Left lung (tissue), 10 donors: ENCODE measurements around the gene PPM1E. TPM values are rescaled to one million over a fixed set of nuclear protein-coding genes. Genes with fewer than 3 reads are reported as not detected.

ENCODE experiments used
- ATAC-seq: fragments of 200-7000 bp; cut with Tn5 transposase; one replicate; pipeline ENCODE4 v1.9.1; 2020; ENCODE audit warnings: moderate library complexity
- DNase-seq, 4 donors: peaks; one replicate each; pipeline ENCODE4 v3.0.0-alpha.2; 2013 to 2020
- H3K27ac ChIP-seq, 2 donors: fragments of 200-600 bp; sonication (generic) in 1 of 2; one replicate each; pipeline versions ENCODE4 v1.5.0 to v1.8.0; 2020 to 2021
- H3K27me3 ChIP-seq, 2 donors: fragments of 200-600 bp; sonication (generic) in 1 of 2; one replicate each; pipeline versions ENCODE4 v1.5.0 to v1.8.0; 2020 to 2021
- H3K36me3 ChIP-seq, 2 donors: fragments of 200-600 bp; sonication (generic) in 1 of 2; one replicate each; pipeline versions ENCODE4 v1.5.0 to v1.8.0; 2020 to 2021
- H3K4me1 ChIP-seq, 2 donors: fragments of 200-600 bp; one replicate each; pipeline ENCODE4 v1.8.0; 2021
- H3K4me3 ChIP-seq, 2 donors: fragments of 200-600 bp; sonication (generic) in 1 of 2; one replicate each; pipeline versions ENCODE4 v1.5.0 to v1.8.0; 2020 to 2021; ENCODE audit warnings: mild to moderate bottlenecking in 1 of 2
- H3K9me3 ChIP-seq, 2 donors: fragments of 200-600 bp; sonication (generic) in 1 of 2; one replicate each; pipeline versions ENCODE4 v1.5.0 to v1.8.0; 2020 to 2021
- CTCF ChIP-seq, 2 donors: fragments of 200-600 bp; sonication (generic) in 1 of 2; IDR thresholded peaks; one replicate each; pipeline versions ENCODE4 v1.5.0 to v1.8.0; 2021; ENCODE audit warnings: antibody characterized with exemption in 2 of 2
- intact Hi-C, 2 donors: fragments of 100-400 bp; cut with DNase I; formaldehyde crosslinking; loops; one replicate each; pipeline versions ENCODE4 v1.11.2 to v1.14.2; 2022
- polyA plus RNA-seq, 6 donors: library from polyadenylated mRNA; unstranded; fragments of 120-200 nt; gene quantifications; one replicate each; pipeline ENCODE4 v1.2.1, GENCODE V29; 2013; ENCODE audit not compliant: insufficient read length in 6 of 6
- total RNA-seq, 2 donors: library from RNA; stranded (reverse); fragmentation: NEBNext Ultra II Directional; extraction: Animal tissue kit (Norgen Biotek cat#: 25700); gene quantifications; one replicate each; pipeline ENCODE4 v1.2.1, GENCODE V29; 2021
- donor health status: DM: no; HTN: yes; CAD: no.
- donor health status: DM: no; HTN: no; CAD: no.

The PPM1E gene
- total and polyA plus RNA-seq, 8 donors, result 0.21 to 0.68 (median 0.40) TPM

GRCh38 chr17:58976541-58976940 lies 220.9 kb downstream of the PPM1E start:
- H3K27ac ChIP-seq, result no peak overlapping the region
- no peaks in the 10 kb centered on the region for H3K9me3 ChIP-seq
- ATAC-seq (no peak), DNase-seq (no peak)
- TF ChIP-seq CTCF (IDR thresholded peaks at IDR 0.05), result no peak
- no peaks in the 10 kb centered on the region for H3K4me1 ChIP-seq
- H3K4me3 ChIP-seq, result no peak overlapping the region
- intact Hi-C loops, result no loop called here
- H3K27me3 ChIP-seq, result no peaks in the 10 kb centered on the region
- H3K36me3 ChIP-seq, result no peaks in the 10 kb centered on the region

GRCh38 chr17:58980706-58981481 lies 225.2 kb downstream of the PPM1E start:
- no peaks in the 10 kb centered on the region for H3K4me1 ChIP-seq
- DNase-seq (no peak), ATAC-seq (no peak)
- H3K27ac ChIP-seq, result no peak overlapping the region
- no peak for TF ChIP-seq CTCF (IDR thresholded peaks at IDR 0.05)
- H3K4me3 ChIP-seq, result no peak overlapping the region
- no peaks in the 10 kb centered on the region for H3K36me3 ChIP-seq
- intact Hi-C loops, result no loop called here
- no peaks in the 10 kb centered on the region for H3K9me3 ChIP-seq
- no peaks in the 10 kb centered on the region for H3K27me3 ChIP-seq

GRCh38 chr17:58982626-58983025 lies 227.0 kb downstream of the PPM1E start:
- intact Hi-C loops, result no loop called here
- TF ChIP-seq CTCF (IDR thresholded peaks at IDR 0.05), result no peak
- Histone ChIP-seq H3K9me3 (no peaks in the 10 kb centered on the region), H3K4me3 (no peak overlapping the region), H3K4me1 (no peaks in the 10 kb centered on the region), H3K27me3 (no peaks in the 10 kb centered on the region), H3K27ac (no peak overlapping the region), H3K36me3 (no peaks in the 10 kb centered on the region)
- DNase-seq (no peak), ATAC-seq (no peak)

- TF ChIP-seq CTCF (IDR thresholded peaks at IDR 0.05), result no peak
- ATAC-seq (no peak), DNase-seq (no peak)
- H3K4me3 ChIP-seq, result no peak overlapping the region
- no peaks in the 10 kb centered on the region for H3K27me3 ChIP-seq
- intact Hi-C loops, result no loop called here
- H3K36me3 ChIP-seq, result no peaks in the 10 kb centered on the region
- no peaks in the 10 kb centered on the region for H3K9me3 ChIP-seq
- H3K4me1 ChIP-seq, result no peaks in the 10 kb centered on the region
- no peak overlapping the region for H3K27ac ChIP-seq
Measured at GRCh38 chr17:58985367-58985766, 229.7 kb downstream of the PPM1E start.

- no peak overlapping the region for H3K27ac ChIP-seq
- ATAC-seq (no peak), DNase-seq (no peak)
- no peaks in the 10 kb centered on the region for H3K36me3 ChIP-seq
- no peak for TF ChIP-seq CTCF (IDR thresholded peaks at IDR 0.05)
- H3K4me3 ChIP-seq, result no peak overlapping the region
- intact Hi-C loops, result no loop called here
- no peaks in the 10 kb centered on the region for H3K9me3 ChIP-seq
- no peaks in the 10 kb centered on the region for H3K4me1 ChIP-seq
- no peaks in the 10 kb centered on the region for H3K27me3 ChIP-seq
Measured at GRCh38 chr17:58985971-58986370, 230.3 kb downstream of the PPM1E start.
